Suppressor macrophage (primary cell): ENCODE data around the gene ALKBH6.

ENCODE experiments used
- DNase-seq, 4 experiments: peaks; one replicate each; pipeline ENCODE4 v3.0.0-alpha.2; 2020 to 2022

Gene ALKBH6

DNA sequence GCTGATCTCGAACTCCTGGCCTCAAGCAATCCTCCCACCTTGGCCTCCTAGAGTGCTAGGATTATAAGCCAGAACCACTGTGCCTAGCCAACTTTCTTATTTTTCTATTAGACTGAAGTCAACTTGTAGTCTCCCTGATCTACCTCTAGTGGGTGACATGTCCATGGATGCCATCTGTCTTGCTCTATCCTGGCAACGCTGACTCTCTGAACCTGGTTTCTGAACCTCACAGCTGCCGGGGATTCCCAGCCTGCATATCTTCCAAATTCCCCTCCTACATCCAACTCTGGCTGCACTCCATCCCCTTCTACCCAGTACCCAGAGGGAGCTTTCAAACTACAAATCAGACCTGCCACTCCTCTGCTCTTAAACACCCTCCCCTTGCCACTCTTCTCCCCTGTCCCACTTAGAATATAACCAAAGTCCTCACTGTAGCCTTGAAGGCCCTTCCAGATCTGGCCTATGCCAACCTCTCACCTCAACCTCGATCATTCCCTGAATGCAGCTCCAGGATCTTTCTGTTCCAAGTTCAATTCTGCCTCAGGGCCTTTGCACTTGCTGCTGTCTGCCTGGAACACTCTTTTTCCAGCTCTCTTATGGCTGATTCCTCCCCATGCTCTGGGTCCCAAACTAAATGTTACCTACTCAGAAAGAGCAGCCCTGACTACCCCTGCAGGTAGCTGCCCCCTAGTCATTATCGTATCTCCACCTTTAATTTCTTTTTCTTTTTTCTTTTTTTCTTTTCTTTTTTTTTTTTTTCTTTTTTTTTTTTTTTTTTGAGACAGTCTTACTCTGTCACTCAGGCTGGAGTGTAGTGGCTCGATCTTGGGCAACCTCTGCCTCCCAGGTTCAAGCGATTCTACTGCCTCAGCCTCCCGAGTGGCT lies 16.5 kb upstream of the ALKBH6 start:
- no peak for DNase-seq

- no peak for DNase-seq
These were observed 14.5 kb upstream of the ALKBH6 start for GRCh38 chr19:36028313-36029041.

GRCh38 chr19:36027696-36028095 lies 13.7 kb upstream of the ALKBH6 start:
- DNase-seq: no peak

DNA sequence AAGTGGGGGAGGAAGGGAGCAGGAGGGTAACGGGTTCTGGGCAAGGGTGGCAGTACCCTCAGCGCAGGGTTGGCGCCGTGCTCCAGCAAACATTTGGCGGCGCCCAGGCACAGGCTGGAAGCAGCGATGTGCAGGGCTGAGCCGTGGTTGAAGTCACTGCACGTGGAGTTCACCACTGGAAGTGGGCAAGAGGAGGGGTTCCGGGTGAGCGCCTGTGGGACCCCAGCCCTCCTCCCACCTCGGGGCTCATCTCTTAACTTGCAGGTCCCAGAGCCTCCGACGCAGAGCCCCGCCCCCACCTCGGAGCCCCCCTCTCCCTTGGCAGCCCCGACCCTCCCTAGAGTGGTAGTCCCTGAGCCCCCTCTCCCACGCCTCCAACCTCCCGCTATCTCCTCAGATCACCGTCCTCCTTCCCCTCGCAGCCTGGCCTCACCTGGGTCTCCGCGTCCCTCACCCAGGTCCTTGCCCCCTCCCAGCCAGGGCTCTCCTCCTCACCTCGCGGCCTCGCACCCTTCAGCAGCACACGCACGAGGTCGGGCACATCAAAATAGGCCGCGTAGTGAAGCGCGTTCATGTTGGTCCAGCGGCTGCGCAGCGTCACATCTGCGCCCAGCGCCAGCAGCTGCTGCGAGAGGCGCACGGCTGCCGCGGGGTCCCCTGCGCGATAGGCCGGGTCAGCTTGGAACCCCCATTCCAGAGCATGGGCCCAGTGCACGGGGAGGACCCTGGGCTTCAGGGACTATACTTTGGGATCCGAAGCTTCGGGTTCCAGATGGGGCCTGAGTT lies 12.3 kb upstream of the ALKBH6 start:
- no peak for DNase-seq

DNA sequence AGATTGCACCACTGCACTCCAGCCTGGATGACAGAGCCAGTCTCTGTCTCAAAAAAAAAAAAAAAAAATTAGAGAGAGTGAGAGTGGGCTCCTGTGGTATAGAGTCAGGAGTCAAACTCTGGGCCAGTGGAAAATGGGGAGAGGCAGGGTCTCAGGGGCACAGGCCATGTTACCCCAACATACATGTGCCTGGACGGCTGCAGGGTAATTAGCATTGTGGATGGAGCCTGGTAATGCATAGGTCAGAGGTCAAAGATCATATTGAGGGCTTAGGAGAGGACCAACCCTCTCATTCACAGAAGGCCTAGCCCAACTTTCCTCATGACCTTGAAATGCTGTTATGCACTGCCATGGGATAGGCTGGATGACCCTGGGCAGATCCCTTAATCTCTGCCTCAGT lies 11.5 kb upstream of the ALKBH6 start:
- DNase-seq: no peak

GRCh38 chr19:36023432-36023831 lies 9.4 kb upstream of the ALKBH6 start:
- DNase-seq: no peak

GRCh38 chr19:36019061-36019670 lies 5.2 kb upstream of the ALKBH6 start:
- no peak for DNase-seq

DNA sequence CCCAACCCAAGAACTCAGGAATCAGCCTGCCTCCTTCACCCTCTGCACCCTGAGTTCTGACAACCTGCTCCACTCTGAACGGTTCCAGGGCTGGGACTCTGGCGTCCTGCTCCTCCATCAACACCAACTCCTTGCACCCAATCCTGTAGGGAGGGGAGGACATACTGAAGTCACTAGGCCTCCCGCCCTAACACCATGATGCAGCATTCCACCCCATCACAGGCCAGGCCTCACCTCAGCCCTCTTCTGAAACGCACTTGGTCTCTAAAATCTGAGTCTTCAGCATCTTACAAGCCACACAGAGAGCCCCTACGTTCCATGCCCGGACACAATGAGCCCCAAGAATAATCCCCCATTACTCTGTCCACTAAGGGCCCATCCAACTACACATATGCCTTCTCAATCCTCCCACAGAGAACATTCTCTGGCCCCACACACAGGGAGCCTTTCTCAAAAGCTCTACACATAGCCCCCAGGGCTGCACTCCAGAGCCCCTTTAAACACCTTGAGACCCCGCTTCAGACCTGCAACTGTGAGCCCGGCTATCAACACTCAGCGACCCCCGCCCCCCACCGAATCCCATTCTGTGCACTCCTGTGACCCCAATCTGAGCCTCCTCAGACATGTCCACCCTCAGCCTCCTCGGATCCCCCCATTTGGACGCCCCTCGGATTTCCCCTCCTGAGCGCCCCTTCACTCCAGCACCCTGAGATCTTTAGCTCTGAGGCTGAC lies 567 bp downstream of the ALKBH6 start:
- DNase-seq: no peak

DNA sequence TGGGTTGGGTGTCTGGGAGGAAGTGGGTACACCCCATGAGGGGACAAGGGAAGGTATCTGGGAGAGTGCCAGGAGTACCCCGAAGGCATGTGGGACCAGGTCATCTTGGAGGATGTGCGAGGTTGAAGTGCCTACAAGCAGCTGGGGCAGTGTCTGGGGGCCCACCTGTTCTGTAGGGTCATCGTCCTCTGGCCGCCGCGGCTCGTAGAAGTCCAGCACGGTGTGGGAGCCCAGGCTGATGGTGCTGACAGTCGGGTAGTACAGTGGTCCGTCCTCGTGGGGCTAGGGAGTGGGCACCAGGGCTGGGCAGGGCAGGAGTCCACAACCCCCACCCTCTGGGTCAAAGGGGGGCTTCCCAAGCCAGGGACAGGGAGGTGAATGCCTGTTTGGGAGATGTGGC lies 3.6 kb downstream of the ALKBH6 start:
- no peak for DNase-seq

DNA sequence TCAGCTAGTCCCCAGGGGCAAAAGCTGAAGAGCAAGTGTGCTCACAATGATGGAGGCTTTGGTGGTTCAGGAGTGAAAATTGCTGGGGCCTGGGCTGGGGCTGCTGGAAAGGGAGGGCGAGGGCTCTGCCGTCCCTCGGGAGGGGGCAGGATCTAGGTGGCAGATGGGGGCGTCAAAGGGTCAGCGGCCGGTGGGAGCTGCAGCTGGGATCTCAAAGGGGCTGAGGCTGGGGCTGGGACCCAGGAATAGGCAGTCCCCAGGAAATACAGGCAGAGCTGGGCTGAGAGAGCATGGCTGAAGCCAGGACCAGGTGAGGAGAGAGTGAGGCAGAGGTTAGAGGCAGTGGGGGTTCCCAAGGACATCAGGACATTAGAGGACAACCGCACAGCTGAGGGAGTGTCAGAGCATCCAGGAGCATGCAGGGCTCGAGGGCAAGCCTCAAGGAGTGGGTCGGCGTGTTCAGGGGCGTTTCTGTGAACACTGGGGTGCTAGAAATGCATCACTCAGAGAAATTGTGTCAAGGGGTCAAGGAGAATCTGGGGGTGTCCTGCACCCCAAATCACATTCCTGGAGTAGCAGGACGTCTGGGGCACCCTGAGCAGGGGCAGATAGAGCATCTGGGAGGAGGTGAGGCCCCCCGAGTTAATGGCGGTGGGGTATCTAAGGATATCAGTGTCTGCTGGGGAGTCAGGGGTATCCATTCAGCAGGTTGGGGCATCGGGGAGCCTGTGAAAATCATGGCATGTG lies 4.2 kb downstream of the ALKBH6 start:
- no peak for DNase-seq

GRCh38 chr19:36009220-36009619 lies 4.8 kb downstream of the ALKBH6 start:
- peak; percentile 52 to 83 (median 68) for DNase-seq

GRCh38 chr19:36008336-36008978 lies 5.6 kb downstream of the ALKBH6 start, which contains the start of gene SYNE4:
TSS of gene SYNE4 (minus strand) at chr19:36008813. CDS start at chr19:36008681, 132 bp downstream.
- no peak for DNase-seq

GRCh38 chr19:36006955-36007354 lies 7.1 kb downstream of the ALKBH6 start:
- DNase-seq: no peak

GRCh38 chr19:36003284-36003683 lies 10.7 kb downstream of the ALKBH6 start:
- no peak for DNase-seq

DNA sequence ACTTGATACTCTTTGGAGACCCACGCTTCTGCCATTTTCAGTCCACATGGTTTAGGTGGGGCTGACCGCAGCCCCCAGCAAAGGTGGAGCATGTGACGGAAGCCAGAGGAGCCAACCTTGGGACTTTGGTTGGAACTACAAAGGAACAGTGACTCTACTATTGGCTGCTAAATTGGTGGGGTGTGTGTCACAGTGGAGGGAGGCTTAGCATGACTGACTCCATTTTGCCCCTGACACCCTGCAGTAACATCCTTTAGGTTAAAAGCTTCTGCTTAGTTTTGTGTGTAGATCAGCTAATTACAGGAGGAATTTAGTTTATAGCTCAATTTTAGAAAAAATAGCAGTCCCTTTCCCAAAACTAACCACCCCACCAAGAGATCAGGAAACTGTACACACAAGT lies 12.4 kb downstream of the ALKBH6 start:
- DNase-seq: no peak

DNA sequence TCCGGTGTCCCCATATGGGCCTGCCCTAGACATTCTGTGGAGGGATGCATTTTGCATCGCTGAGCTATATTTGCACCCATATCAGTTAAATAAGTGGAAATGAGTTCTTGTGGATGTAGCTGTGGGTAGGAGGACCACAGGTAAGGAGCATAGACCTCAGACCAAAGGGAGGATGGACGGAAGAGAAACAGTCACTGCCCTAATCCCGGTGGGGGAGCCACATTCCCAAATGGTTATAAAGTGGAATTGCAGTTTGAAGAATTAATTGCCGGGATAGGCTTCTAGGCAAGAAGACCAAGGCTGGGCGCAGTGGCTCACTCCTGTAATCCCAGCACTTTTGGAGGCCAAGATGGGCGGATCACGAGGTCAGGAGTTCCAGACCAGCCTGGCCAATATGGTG lies 17.2 kb downstream of the ALKBH6 start:
- no peak for DNase-seq

DNA sequence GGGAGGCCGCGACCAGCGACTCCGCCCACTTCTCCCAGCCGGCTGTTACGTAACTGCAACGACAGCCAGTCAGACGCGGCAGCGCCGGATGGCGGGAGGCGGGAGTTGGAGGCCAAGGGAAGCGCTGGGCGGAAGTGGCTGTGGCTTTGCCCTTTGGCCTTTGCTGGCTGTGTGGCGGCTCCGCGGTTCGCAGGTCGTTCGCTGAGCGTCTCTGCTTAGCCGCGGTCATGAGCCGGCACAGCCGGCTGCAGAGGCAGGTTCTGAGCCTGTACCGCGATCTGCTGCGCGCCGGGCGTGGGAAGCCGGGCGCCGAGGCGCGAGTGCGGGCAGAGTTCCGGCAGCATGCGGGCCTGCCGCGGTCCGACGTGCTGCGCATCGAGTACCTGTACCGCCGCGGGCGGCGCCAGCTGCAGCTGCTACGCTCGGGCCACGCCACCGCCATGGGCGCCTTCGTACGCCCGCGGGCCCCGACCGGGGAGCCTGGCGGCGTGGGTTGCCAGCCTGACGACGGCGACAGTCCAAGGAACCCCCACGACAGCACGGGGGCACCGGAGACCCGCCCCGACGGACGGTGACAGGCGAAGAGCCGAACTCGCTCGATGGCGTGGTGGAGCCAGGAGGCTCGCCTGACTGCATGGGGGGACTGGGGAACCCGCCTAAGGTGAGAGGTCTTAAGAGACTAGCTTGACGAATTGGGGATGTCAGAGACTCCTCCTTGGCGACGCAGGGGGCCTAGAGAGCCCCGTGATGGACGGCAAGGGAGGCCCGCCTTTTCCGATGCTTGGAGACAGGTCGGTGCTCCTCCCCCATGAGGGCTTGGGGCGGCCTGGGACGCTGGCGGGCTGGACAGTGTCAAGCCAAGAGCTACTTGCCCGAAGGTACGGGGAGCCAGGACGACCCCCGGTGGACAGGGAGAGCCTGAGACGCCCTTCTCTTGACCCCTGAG lies 18.7 kb downstream of the ALKBH6 start, which contains the start of gene SDHAF1:
SDHAF1 (plus strand) TSS at position 141 of the 946 bp plus-strand sequence; CDS start at position 228, 87 bp downstream.
- peak; percentile 97 to 98 (median 98) for DNase-seq

DNA sequence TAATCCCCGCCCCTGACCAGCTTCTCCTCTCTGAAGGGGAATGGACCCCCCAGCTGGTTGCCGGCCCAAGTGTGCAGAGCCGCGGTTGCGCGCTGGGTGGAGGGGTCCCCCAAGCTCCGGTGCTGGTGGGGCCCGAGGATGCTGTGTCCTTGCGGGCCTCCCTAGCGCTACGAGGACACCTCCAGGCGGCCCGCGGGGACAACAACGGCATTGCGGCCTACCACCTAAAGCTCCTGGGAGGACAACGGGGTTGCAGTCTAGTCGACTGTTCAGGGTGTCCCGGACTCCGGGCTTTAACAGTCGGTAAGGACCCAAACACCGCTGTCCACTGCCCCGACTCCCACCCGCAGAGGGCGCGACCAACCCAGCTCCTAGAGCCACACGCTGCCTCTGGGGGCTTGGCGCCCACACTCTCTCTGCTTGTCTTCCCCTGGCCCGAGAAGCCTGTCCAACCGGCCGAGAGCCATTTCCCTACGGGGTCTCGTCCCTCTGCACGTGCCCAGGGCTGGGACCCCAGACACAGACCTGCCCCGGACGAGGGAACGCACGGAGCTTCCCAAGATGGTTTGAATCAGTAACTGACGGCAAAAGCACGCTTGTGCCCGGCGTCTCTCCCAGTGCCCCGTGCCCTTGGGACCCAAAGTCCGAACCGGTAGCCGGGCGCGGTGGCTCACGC lies 20.0 kb downstream of the ALKBH6 start:
- peak in 2 of 4 experiments; percentile 11 to 36 for DNase-seq
